Fibroblast of lung (primary cell): ENCODE data around the gene EAF2. TPM values are rescaled to one million over a fixed set of nuclear protein-coding genes. Genes with fewer than 3 reads are reported as not detected.
A peak's percentile ranks its signal among the peaks of the same experiment; 100 is the strongest.

Source experiments
- DNase-seq, 2 donors: peaks; one replicate each; pipeline versions ENCODE4 v3.0.0 to v3.0.0-alpha.2; 2010; ENCODE audit warnings: low read depth in 2 of 2
- H2AFZ ChIP-seq: 2 replicates; pipeline ENCODE4 v1.5.1; 2012; ENCODE audit warnings: low read length, control low read depth, inconsistent platforms
- H3K27ac ChIP-seq: 2 replicates; pipeline ENCODE4 v1.5.1; 2011; ENCODE audit warnings: low read length, control low read depth; ENCODE audit not compliant: insufficient read depth
- H3K27me3 ChIP-seq: 2 replicates; pipeline ENCODE4 v1.5.1; 2011; ENCODE audit warnings: mild to moderate bottlenecking, low read length; ENCODE audit not compliant: control insufficient read depth, insufficient read depth
- H3K36me3 ChIP-seq: 2 replicates; pipeline ENCODE4 v1.5.1; 2011; ENCODE audit warnings: low read length; ENCODE audit not compliant: control insufficient read depth, insufficient read depth
- H3K4me1 ChIP-seq: 2 replicates; pipeline ENCODE4 v1.5.1; 2011; ENCODE audit warnings: low read length; ENCODE audit not compliant: control insufficient read depth, insufficient read depth; ENCODE audit errors: extremely low read depth
- H3K4me2 ChIP-seq: 2 replicates; pipeline ENCODE4 v1.5.1; 2011; ENCODE audit warnings: low read length, control low read depth; ENCODE audit not compliant: insufficient read depth; ENCODE audit errors: extremely low read depth
- H3K4me3 ChIP-seq, 4 experiments: fragments of 200-600 bp in 1 of 4; sonication (generic) in 1 of 4; replicated peaks in 1 of 4; 2 replicates each; pipeline ENCODE4 v1.5.1; 2011 to 2016; ENCODE audit warnings: low read length in 4 of 4, low read depth in 3 of 4, mild to moderate bottlenecking in 3 of 4, control low read depth in 2 of 4, inconsistent platforms in 1 of 4, mixed read lengths in 1 of 4; ENCODE audit not compliant: insufficient read depth in 1 of 4; ENCODE audit errors: control extremely low read depth in 1 of 4
- H3K79me2 ChIP-seq: 2 replicates; pipeline ENCODE4 v1.5.1; 2012; ENCODE audit warnings: mild to moderate bottlenecking, low read length, inconsistent platforms; ENCODE audit not compliant: control insufficient read depth, insufficient read depth
- H3K9ac ChIP-seq: 2 replicates; pipeline ENCODE4 v1.5.1; 2011; ENCODE audit warnings: mild to moderate bottlenecking, low read length, control low read depth; ENCODE audit not compliant: insufficient read depth
- H3K9me3 ChIP-seq: 2 replicates; pipeline ENCODE4 v1.5.1; 2012; ENCODE audit warnings: low read depth, low read length; ENCODE audit not compliant: control insufficient read depth, insufficient read depth
- H4K20me1 ChIP-seq: 2 replicates; pipeline ENCODE4 v1.5.1; 2011; ENCODE audit warnings: low read length; ENCODE audit not compliant: control insufficient read depth, insufficient read depth; ENCODE audit errors: extremely low read depth
- EZH2 ChIP-seq: IDR thresholded peaks from 2 replicates; pipeline ENCODE4 v1.5.1; 2012; ENCODE audit warnings: low read length, control low read depth, mild to moderate bottlenecking; ENCODE audit errors: missing control alignments
- polyA plus RNA-seq, 2 donors: library from polyadenylated mRNA; depleted of rRNA in 1 of 2; stranded (reverse) in 1 of 2; unstranded in 1 of 2; fragments of >200 nt; gene quantifications; 2 replicates each; pipeline ENCODE4 v1.2.1, GENCODE V29; 2011 to 2012; ENCODE audit warnings: missing spikeins in 1 of 2
- total RNA-seq: library from RNA; depleted of rRNA; stranded (reverse); fragments of >200 nt; gene quantifications from 2 replicates; pipeline ENCODE4 v1.2.1, GENCODE V29; 2014
- TF ChIP-seq, protein P1 (sequence below), 2 donors: IDR thresholded peaks in 1 of 2; conservative IDR thresholded peaks in 1 of 2; 1 replicate in 1 of 2; 2 replicates in 1 of 2; pipeline ENCODE4 v1.5.1; 2011 to 2012; ENCODE audit warnings: low read length in 2 of 2, control low read depth in 1 of 2, inconsistent platforms in 1 of 2, low read depth in 1 of 2, mild to moderate bottlenecking in 1 of 2

Gene EAF2
- total and polyA plus RNA-seq, 2 donors (not counting 1 experiment from before 2014, with no cell fraction given): 0.52 to 2.1 TPM

DNA sequence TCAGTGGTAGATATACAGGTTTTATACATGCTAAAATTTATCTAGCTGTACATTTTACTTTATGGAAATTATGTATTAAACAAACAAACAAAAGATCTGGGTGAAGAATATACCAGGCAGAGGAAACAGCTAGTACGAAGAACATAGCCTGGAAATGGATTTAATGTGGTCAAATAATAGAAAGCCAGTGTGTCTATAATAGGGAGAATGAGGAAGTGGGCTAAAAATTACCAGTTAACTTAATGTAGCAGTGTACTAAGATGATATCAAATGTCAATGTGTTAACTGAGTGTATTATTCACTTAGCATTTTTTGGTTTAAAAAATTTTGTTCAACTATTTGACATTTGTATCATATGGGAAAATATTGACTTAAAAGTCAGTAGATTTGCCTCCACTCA is 36.4 kb downstream of the EAF2 start:
- H3K36me3 ChIP-seq: no peaks in the 10 kb centered on the region
- DNase-seq: no peak
- no peak overlapping the region for H3K4me3 ChIP-seq
- no peak overlapping the region for H2AFZ ChIP-seq
- no peaks in the 10 kb centered on the region for H3K9me3 ChIP-seq
- H3K4me2 ChIP-seq: no peak overlapping the region
- TF ChIP-seq, protein P1, sequence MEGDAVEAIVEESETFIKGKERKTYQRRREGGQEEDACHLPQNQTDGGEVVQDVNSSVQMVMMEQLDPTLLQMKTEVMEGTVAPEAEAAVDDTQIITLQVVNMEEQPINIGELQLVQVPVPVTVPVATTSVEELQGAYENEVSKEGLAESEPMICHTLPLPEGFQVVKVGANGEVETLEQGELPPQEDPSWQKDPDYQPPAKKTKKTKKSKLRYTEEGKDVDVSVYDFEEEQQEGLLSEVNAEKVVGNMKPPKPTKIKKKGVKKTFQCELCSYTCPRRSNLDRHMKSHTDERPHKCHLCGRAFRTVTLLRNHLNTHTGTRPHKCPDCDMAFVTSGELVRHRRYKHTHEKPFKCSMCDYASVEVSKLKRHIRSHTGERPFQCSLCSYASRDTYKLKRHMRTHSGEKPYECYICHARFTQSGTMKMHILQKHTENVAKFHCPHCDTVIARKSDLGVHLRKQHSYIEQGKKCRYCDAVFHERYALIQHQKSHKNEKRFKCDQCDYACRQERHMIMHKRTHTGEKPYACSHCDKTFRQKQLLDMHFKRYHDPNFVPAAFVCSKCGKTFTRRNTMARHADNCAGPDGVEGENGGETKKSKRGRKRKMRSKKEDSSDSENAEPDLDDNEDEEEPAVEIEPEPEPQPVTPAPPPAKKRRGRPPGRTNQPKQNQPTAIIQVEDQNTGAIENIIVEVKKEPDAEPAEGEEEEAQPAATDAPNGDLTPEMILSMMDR (conservative IDR thresholded peaks at IDR 0.05 in 1 of 2, IDR thresholded peaks at IDR 0.05 in 1 of 2; ENCODE audit: low read depth in 1 of 2, low read length in 2 of 2): no peak
- no peak for TF ChIP-seq EZH2
- H3K27me3 ChIP-seq: no peaks in the 10 kb centered on the region
- no peaks in the 10 kb centered on the region for H3K4me1 ChIP-seq
- H3K79me2 ChIP-seq: no peaks in the 10 kb centered on the region
- no peak overlapping the region for H3K27ac ChIP-seq
- no peaks in the 10 kb centered on the region for H4K20me1 ChIP-seq
- no peak overlapping the region for H3K9ac ChIP-seq

DNA sequence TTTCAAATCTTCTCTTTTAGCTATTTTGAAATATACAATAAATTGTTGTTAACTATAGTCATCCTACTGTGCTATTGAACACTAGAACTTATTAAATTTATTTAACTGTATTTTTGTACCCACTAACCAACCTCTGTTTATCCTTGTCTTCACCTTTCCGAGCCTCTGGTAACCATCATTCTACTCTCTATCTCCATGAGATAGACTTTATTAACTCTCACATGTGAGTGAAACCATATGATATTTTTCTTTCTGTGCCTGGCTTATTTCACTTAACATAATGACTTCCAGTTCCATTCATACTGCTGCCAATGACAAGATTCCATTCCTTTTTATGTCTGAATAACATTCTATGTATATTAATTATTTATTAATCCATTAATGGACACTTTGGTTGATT is 43.4 kb downstream of the EAF2 start:
- no peaks in the 10 kb centered on the region for H3K9me3 ChIP-seq

DNA sequence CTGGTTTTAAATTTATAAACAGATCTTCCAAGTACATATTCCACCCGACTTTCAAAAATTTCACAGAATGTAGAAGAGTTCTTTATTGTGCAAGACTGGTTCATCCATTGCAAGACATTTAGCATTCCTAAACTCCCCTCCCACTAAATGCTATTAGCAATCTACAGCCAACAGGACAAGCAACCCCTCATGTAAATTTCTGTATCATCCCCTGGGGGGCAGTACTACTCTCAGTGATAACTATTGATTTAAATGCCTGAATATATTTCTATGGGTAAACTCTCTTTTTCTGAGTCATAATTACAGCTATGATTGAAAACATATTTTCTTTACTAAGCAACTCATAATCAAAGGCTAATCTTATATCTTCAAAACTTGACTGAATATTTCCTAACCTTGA is 48.5 kb downstream of the EAF2 start:
- Histone ChIP-seq H3K36me3 (no peaks in the 10 kb centered on the region), H3K9me3 (no peaks in the 10 kb centered on the region), H3K4me1 (no peaks in the 10 kb centered on the region), H3K4me2 (no peak overlapping the region), H3K4me3 (no peak overlapping the region), H3K27me3 (no peaks in the 10 kb centered on the region), H3K79me2 (no peaks in the 10 kb centered on the region), H3K9ac (no peak overlapping the region), H3K27ac (no peak overlapping the region), H2AFZ (no peak overlapping the region), H4K20me1 (no peaks in the 10 kb centered on the region)
- DNase-seq: peak; percentile 18 to 27
- TF ChIP-seq EZH2: no peak
- TF ChIP-seq, protein P1 (conservative IDR thresholded peaks at IDR 0.05 in 1 of 2, IDR thresholded peaks at IDR 0.05 in 1 of 2; ENCODE audit: low read depth in 1 of 2, low read length in 2 of 2): peak; percentile 29 to 46

More for the DNA sequence above, 43.4 kb downstream of the EAF2 start:
- Histone ChIP-seq H3K4me1 (no peaks in the 10 kb centered on the region), H3K4me3 (no peak overlapping the region), H3K27ac (no peak overlapping the region), H4K20me1 (no peaks in the 10 kb centered on the region), H2AFZ (no peak overlapping the region), H3K9ac (no peak overlapping the region), H3K27me3 (no peaks in the 10 kb centered on the region), H3K36me3 (no peaks in the 10 kb centered on the region), H3K4me2 (no peak overlapping the region), H3K79me2 (no peaks in the 10 kb centered on the region)
- TF ChIP-seq EZH2: no peak
- TF ChIP-seq, protein P1 (conservative IDR thresholded peaks at IDR 0.05 in 1 of 2, IDR thresholded peaks at IDR 0.05 in 1 of 2; ENCODE audit: low read depth in 1 of 2, low read length in 2 of 2): no peak
- no peak for DNase-seq
